ENCODE data around the gene CITED2.

CITED2 gene

DNA sequence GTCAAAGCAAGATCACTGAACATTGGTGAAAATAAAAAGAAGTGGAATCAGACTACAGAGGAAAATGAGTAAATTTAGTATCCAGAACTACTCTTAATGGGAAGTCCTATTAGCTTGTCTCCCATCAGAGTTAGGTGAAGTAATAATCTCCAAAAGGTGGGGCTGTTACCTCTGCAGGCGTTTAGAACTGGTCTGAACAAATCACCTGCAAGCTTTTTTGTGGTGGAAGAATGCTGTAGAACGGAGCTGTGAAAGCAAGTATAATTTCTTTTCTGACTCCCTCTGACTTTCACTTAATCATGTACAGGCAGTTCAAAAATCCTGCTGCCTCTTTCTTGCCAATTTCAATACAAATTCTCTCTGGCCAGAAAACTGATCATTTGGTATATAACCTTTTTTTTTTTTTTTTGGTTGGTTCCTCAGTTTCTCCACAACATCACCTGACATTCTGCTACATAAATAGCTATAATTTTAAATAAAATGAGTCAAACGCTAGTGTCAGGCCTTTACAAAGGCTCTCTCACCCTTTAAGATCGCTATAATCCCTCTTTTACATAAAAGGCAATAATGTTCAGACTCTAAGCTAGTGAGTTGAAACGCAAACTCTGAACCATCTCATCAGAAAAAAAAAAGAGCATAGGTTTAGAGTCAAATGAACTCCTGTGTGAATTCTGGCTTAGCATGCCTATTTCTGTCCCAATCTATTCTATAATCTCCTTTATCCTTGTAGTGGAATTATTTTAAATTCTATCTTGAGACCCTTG is 38.8 kb downstream of the CITED2 start:
- no peak for DNase-seq (ENCODE audit: low read depth)
- no peak for TF ChIP-seq CTCF (conservative IDR thresholded peaks at IDR 0.05; ENCODE audit: control insufficient read depth, insufficient read depth, low read depth, low read length)
- no peak overlapping the region for H3K4me3 ChIP-seq (ENCODE audit: control insufficient read depth, low read depth, low read length)

DNA sequence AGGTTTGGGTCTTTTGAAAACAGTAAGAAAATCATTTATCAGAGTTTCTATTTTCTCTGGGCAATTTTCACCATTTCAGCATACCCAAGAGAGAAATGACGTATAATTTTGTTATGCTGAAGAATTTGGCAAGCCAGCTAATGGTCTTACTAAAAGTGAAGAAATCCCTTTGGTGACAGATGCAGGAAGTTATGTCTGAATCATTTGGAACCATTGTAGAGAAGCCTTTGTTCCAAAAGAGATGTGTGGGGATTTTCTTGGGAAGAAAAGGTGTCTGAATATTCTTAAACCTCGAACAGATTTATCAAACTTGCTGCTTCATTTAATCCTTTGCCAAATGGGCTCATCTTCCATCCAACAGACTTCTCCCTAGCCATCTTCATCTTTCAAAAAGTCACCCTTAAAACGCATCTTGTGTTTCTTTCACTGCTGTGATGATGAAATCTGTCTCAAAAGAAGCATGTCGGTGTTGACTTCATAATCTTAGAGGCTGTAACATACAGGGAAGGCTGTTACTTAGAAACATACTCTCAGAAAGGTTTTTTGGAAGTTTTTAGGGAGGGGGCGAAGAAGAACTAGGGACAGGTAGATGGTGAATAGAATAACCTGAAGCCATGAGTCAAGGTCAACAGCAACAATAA is 39.5 kb downstream of the CITED2 start:
- peak; percentile 96 for DNase-seq (ENCODE audit: low read depth)
- TF ChIP-seq CTCF (conservative IDR thresholded peaks at IDR 0.05; ENCODE audit: control insufficient read depth, insufficient read depth, low read depth, low read length): no peak
- no peak overlapping the region for H3K4me3 ChIP-seq (ENCODE audit: control insufficient read depth, low read depth, low read length)

GRCh38 chr6:139330826-139331500 is 43.5 kb downstream of the CITED2 start:
- no peak for TF ChIP-seq CTCF (conservative IDR thresholded peaks at IDR 0.05; ENCODE audit: control insufficient read depth, insufficient read depth, low read depth, low read length)
- DNase-seq (ENCODE audit: low read depth): peak; percentile 35
- no peak overlapping the region for H3K4me3 ChIP-seq (ENCODE audit: control insufficient read depth, low read depth, low read length)

DNA sequence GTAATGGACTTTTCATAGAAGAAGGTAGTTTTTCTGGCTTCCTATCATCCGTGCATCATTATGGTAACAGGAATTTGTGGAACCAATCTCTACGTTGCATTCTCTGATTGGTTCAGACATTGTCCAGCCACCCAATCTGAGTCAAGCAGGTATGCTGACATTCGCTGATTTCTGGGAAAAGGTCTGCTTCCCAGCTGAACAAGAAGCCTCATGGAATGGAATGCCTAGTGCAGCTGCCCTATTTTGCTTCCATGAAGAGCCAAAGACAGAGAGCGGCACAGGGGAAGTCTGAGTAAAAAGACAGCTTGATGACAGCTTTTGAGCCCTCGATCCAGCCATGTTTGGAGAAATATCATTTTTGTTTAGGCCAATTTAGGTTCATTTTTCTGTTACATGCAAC is 44.1 kb downstream of the CITED2 start:
- no peak overlapping the region for H3K4me3 ChIP-seq (ENCODE audit: control insufficient read depth, low read depth, low read length)
- no peak for DNase-seq (ENCODE audit: low read depth)
- no peak for TF ChIP-seq CTCF (conservative IDR thresholded peaks at IDR 0.05; ENCODE audit: control insufficient read depth, insufficient read depth, low read depth, low read length)

GRCh38 chr6:139329224-139329623 is 45.2 kb downstream of the CITED2 start:
- DNase-seq (ENCODE audit: low read depth): no peak
- H3K4me3 ChIP-seq (ENCODE audit: control insufficient read depth, low read depth, low read length): no peak overlapping the region
- no peak for TF ChIP-seq CTCF (conservative IDR thresholded peaks at IDR 0.05; ENCODE audit: control insufficient read depth, insufficient read depth, low read depth, low read length)

DNA sequence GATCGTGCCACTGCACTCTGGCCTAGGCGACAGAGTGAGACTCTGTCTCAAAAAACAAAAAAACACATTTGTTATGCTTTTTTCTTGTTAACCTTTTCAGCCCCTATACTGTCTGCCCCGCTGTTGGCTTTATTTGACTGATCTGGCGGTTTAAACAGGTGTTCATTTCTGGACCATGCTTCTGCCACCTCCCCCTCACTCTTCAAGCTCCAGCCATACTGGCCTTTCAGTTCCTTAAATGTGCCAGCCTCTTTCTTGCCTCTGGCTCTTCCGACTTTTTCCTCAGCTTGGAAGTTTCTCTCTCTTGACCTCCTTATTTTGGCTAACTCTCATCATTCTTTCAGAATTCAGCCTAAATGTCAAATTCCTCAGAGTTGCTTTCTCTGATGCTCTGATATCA is 47.4 kb downstream of the CITED2 start:
- TF ChIP-seq CTCF (conservative IDR thresholded peaks at IDR 0.05; ENCODE audit: control insufficient read depth, insufficient read depth, low read depth, low read length): no peak
- H3K4me3 ChIP-seq (ENCODE audit: control insufficient read depth, low read depth, low read length): no peak overlapping the region
- DNase-seq (ENCODE audit: low read depth): no peak

All from fibroblast of mammary gland (primary cell).